GM19023 (cell line): ENCODE measurements around the gene RPL28.

Experiments used
- ATAC-seq: cut with Tn5 transposase; IDR thresholded peaks from one replicate; pipeline ENCODE4 v1.9.1; 2021; ENCODE audit warnings: mild to moderate bottlenecking, moderate library complexity; ENCODE audit not compliant: unreplicated experiment

Gene RPL28

DNA sequence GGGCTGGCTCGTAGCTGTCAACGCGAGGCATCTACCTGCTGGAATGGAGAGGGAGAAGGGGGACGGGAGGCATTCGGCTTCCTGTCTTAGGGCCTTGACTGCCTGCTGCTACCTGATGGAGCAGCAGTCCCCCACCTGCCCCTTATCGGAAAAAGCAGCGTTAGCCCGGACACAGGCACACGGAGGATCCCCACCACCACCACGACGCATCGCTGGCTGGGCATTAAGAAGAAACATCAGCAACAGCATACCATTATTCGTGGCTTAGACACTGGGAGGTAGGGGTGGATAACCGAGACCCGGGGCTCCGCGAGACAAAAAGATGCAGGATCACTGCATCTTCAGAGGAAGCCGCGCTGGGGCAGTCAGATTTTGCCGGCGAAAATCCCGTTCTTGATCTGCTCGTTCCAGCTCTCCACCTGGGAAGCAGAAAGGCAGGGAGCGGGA, 32.4 kb upstream of the RPL28 start:
- ATAC-seq: no peak

DNA sequence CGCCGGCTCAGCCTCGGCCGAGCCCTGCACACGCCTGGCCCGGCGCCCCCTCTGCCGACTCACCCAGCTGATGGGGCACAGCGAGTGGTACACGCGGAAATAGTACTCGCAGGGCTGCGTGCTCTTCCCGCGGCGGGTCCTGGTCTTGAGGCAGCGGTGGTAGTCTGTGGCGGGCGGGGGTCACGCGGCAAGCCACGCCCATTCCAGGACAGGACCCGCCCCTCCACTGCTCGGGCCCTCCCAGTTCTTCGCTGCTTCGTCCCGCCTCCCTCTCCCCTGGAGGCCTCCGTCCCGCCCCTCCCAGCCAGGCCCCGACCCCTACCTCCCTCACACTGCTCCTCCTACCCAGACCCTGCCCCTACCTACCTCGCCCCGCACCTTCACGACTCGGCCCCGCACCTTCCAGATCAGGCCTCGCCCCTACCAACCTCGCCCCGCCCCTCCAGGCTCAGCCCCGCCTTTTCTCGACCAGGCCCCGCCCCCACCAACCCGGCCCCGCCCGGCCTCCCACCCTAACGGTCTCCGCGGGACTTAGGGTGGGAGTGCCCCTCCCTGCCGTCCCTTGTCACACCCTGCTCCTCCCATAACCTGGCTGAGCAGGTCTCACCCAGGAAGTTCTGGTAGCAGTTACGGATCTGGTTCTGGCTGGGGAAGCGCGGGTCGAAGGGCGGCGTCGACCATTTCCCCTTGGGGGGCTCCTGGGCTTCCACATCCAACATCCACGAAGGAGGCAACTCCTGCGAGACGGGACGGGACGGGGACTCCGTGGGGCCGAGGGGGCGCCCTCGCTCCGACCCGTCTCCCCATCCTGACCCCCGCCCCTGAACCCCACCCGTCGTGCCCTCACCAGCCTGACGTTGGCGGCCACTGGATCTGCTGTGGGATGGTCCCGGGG, 31.7 kb upstream of the RPL28 start:
- no peak for ATAC-seq

DNA sequence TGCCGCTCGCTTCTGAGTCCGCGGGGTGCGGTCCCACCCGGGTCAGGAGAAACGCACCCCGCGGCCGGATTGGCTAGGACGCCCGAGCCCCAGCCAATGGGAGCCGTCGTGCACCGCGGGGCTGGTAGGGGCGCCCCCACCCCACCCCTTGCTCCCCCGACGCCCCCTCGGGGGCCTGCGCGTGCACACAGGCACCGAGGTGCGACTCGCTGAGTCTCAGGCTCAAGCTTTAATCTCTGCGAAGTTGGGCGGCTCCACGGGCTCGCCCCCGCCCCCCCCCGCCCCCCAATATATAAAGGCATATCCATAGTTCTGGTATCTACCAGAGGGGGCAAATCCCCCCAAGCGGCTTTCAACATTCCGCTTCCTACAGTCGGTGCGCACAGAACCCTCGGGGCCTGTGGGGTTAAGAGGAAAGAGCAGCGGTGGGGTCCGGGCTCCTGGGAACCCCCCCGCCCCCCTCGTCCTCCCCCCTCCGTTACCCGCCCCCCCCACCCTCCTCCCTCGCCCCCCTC, 31.0 kb upstream of the RPL28 start, which contains the start of gene COX6B2:
TSS of gene COX6B2 (minus strand) at position 22 of the 515 bp plus-strand sequence. CDS start 198 bp downstream, outside the sequence.
- no peak for ATAC-seq

DNA sequence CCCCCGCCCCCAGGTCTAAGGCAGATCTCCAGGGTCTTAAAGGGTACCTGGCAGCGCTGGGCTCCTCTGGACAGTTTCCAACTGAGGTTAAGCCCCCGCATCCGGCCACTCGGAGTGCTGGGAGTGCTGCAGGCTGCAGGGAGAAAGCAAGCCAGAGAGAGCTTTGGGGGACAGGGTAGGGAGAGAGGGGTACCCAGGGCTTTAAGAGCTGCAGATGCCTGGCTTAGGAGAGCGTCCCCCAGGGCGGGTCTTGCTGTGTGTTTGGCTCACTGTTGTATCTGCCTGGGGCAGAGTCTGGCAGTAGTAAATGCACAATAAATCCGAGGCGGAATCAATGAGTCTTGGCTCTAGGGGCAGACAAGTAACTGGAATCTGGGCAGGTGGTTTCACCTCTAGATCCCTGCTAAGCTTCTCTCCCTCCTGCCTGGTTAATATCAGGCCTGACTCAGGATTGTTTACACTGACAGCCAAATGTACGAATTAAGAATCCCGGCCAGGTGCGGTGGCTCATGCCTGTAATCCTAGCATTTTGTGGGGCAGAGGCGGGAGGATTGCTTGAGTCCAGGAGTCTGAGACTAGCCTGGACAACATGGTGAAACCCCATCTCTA, 30.4 kb upstream of the RPL28 start:
- ATAC-seq: no peak

DNA sequence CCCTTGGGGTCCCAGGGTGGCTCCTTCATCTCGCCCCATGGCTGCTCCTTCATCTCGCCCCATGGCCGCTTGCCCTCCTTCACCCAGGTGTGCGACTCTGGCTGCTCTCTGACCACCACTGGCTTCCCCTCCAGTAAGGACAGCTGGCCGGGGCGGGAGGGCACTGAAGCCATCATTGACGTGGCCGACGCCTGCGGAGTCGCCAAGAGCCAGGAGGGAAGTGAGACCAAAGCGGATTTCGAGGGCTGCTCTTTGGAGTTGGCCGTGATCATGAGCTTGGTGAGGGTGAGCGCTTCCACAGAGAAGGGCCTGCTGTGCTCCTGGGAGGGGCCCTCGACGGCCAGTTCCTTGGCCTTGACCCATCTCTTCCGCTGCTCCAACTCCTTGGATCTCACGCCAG, 27.2 kb upstream of the RPL28 start:
- ATAC-seq: no peak

DNA sequence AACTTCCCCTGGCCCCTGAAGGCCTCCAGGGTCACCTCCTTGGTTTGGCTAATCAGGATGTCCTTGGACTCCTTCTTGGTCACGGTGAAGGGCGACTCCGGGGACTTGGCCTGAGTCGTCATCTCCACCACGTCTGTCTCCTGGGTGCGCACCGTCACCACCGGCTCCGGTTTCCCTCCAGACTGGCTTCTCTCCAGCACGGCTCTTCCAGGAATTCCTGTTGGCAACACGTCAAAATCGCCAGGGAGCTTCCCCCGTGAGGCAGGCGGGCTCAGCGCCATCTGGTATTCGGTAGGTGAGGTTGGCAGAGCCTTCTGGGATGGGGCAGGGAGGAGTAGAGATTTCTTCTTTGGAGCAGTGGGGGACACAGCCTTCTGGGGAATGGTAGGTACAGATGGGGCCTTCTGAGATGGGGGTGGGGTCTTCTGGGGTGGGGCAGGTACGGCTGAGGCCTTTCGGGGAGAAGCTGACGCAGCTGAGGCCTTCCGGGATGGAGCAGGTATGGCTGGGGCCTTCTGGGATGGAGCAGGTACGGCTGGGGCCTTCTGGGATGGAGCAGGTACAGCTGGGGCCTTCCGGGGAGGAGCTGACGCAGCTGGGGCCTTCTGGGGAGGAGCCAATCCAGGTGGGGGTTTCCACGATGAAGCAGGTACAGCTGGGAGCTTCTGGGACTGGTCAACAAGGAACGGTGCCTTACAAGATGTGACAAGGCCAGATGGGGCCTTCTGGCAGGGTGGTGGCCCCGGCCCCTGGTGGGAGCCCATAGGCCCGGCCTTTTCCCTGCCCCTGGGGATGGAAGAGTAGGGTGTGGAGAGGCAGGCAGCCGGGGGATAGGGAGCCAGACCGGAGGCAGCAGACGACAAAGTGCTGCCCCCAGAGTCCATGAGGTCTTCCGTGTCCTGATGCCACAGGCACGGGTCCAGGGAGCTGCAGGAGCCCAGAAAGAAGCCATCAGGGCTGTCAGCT, 26.5 kb upstream of the RPL28 start:
- ATAC-seq: no peak

DNA sequence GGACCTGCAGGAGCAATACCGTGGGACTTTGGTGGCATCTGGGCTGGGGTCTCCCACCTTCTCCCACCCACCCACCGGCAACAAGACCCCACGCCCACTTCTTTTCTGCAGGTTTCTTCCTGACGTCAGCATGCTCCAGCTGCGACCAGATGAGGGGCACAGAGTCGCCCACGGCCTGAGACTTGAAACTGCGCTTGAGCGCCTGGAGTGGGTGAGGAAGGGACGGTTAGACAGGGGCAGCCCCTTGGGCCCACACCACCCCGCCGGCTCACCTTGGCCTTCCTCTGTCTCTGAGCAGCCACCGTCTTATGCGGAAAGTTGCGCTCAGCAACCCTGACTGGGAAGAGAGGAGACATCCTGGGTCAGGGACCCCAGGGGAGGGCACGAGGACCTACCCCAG, 24.8 kb upstream of the RPL28 start:
- no peak for ATAC-seq

DNA sequence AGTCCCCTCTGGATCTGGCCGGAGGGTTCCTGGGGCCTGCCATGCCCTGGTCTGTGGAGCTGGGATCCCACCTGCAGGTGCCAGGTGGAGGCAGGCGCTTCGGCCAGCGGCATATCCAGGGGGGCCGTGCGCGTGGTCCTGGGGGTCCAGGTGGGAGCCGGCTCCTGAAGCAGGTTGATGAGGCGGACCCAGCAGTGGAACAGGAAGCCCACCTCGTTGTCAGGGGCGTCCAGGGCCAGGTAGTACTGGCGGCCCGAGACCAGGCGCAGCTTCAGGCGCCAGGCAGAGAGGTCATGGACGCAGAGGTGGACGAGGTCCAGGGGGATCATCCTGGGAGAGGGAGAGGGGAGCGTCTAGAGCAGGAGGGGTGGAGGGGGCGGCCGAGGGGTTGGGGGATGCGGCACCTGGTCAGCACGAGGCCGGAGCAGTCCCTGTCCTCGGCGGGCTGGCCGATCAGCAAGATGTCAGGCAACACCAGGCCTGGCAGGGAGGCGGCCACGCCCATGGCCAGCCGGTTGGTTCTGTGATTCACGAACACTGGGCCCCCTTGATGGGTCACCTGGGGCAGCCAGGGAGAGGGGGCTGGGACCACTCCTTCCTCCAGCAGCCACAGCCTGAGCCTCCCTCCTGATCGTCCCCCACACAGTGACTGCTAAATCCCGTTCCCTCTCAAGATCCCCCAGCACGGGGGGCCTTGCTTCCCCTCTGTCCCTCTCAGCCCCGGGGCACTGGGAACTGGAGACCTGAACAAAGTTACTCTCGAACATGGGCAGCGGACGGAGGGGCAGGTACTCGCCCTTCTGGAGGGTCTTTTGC, 23.4 kb upstream of the RPL28 start:
- ATAC-seq: no peak

DNA sequence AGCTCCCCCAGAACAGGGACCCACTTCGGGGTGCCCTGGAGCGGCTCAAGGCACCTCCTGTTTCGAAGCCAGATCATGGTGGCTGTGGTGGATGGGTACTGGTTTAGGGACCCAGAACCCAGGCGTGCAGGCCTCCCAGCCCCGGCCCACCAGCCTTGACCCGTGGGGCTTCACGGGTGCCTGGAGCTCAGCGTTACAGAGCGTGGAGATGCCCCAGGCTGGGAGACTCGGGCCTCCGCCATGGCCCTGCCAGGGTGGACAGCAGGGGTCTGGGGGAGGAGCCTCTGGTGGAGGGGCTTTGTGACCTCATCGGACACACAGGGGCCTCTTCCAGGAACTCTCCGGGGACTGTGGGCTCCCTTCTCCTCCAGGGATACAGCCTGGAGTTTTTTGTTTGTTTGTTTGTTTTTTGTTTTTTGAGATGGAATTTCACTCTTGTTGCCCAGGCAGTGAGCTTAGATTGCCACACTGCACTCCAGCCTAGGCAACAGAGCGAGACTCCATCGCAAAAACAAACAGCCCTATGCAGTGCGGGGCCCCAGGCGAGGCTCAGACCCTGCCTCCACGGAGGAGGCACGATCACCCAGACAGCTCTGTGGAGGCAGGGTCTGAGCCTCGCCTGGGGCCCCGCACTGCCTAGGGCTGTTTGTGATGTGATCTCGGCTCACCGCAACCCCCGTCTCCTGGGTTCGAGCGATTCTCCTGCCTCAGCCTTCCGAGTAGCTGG, 22.6 kb upstream of the RPL28 start, which contains the start of gene GARIN5B:
TSS of gene GARIN5B (minus strand) at position 271 of the 727 bp plus-strand sequence. CDS start at position 77, 194 bp downstream.
- ATAC-seq: no peak

DNA sequence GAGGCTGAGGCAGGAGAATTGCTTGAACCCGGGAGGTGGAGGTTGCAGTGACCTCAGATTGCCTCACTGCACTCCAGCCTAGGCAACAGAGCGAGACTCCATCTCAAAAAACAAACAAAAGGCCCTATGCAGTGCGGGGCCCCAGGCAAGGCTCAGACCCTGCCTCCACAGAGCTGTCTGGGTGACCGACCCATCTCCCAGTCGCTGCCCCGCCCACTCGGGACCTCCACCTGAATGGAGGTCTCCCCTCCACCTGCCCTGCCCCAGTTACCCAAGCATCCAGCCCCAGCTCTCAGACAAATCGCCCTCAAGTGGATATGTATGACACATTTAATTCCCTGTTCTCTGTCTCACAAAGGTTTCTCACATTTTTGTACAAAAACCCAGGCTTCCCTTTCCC, 20.5 kb upstream of the RPL28 start:
- ATAC-seq: no peak

DNA sequence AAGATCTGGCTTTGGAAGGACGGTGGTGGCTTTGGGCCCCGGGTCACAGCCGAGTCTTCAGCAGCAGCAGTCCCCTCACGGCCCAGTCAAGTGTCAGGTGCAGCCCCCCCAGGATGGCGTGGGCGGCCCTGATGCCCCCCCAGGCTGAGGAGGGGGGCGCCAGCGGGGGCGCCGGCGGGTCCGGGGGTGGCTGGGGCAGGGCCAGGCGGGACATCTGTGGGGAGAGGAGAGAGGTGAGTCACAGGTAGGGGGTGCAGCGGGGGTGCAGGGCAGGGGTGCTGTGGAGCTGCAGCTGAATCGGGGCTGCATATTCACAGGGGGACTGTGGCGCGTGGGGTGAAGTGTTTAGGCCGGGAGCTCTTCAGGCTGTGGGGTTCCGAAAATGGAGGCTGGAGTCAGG, 19.8 kb upstream of the RPL28 start:
- ATAC-seq: no peak

DNA sequence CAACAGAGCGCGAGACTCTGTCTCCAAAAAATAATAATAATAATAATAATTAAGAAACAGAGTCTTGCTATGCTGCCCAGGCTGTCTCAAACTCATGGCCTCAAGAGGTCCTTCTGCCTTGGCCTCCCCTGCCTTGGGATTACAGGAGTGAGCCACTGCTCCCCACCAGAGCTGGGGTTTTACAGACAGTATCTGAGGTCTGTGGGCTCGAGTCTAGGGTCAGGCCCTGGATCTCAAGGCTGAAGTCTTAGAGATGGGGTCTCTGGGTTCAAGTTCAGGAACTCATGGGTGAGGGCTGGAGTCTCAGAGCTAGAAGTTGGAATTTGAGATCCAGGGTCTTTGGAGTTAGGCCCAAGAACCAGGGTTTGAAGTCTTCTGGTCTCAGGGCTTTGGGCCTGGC, 18.9 kb upstream of the RPL28 start:
- no peak for ATAC-seq

DNA sequence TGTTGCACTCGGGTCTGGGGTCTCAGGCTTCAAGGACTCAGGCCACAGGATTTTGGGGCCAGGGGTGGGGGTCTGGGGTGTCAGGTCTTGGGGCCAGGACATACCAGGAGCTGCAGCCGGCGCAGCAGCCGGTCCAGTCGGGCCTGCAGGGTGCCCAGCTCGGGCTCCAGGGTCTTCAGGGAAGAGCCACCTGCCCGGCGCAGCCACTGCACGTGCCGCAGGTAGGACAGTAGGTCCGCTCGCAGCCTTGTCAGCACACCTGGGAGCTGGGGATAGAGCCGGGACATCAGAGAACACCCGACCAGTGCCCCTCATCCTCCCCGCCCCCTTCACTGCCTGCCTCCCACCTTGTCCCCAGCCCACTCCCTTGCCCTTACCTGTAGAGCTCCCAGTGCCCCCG, 17.6 kb upstream of the RPL28 start:
- ATAC-seq: no peak

DNA sequence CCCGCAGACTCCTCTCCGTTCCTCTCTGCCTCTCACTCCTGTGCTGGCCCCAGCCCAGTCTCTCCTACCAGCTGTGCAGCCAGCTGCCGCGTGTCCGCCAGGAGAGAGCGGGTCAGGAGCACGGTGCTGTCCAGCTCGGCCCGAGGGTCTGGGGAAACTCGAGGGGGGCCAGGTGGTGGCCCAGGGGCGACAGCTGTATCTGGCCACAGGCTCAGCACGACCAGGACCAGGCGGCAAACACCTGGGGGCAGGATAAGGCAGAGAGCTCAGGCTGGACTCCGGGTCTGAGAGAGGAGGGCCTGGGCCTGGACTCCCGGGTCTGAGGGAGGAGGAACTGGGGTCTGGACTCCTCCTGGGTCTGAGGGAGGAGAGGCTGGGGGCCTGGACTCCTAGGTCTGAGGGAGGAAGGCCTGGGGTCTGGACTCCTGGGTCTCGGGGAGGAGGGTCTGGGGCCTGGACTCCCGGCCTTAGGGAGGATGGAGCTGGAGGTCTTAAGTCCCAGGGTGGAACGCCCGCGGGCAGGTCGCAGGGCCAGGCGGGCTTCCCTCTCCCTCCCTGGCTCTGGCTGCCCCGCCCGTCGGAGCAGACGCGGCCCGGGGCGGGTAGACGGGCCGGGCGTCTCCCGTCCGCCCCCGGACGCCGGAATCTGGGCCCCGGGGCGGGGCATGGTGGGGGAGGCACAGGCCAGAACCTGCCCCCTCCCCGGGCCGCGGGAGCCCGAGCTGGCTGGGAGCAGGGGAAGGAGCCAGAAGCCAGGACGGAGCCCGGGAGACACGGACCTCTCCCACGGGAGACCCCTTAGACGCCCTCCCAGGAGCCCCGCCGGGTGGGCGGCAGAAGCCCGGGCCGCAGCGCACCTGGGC, 16.8 kb upstream of the RPL28 start:
- no peak for ATAC-seq

DNA sequence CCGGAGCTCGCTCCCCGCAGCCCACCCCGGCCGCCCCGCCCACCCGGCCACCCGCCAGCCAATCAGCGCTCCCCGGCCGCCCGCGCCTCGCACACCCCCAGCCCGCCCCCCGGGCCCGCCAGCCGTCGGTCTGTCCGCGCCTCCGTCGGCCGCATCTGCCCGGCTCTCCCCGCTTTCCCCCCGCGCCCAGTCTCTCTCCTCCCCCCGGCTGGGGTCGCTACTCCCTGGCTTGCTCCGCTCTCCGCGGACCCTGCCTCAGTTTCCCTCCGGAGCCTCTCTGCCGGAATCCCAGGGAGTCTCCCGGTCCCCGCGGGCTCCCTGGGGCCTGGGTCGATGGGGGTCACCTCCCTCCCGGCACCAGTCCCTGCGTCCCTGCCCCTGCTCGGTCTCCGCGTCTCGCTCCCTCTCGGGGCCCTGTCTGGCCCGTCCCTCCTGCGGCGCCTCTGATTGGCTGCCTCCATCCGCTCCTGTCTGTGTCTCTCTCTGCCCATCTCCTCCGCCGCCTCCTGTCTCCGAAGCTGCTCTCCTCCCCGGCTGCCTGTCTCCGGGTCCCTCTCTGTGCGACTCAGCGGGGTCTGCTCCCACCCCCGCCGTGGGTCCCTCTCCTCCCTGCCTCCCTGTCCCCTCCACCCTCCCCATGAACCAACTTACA, 16.0 kb upstream of the RPL28 start:
- no peak for ATAC-seq

DNA sequence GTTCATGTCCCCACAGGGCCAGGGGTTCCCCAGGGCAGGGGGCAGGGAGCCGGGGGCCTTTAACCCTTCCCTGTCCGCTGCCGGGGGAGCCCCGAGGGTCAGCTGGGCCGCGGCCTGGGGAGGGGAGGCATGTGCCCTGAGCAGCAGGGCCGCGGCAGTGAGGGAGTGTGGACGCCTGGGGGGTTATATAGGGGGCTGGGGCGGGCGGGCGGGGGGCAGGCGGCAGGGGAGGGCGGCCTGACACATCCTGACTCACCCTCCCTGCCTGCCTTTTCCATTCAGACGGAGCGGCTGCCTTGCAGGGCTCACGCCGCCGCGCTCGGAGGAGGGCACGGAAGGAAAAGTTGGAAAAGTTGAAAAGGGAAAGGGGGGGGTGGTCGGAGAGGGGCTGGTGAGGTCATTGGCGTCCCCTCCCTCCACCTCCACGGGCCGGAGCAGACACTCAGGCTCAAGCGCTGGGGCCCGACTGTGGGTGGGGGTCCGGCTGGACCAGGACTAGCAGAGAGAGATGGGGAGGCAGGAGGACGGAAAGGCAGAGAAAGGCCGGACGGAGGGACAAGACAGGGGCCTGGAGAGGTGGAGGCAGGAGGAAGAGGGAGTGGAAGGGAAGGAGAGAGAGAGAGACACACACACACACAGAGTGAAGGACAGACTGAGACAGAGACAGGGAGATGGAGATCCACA, 15.3 kb upstream of the RPL28 start, which contains the start of gene IL11:
TSS of gene IL11 (minus strand) at position 159 of the 684 bp plus-strand sequence. CDS start at position 6, 153 bp downstream.
- ATAC-seq: no peak
